AG09309 (cell line): ENCODE results near the gene RECK.

Experiments
- DNase-seq: peaks from one replicate; pipeline ENCODE4 v3.0.0-alpha.2; 2010; ENCODE audit warnings: low read depth
- H3K4me3 ChIP-seq: 2 replicates; pipeline ENCODE4 v1.5.1; 2011; ENCODE audit warnings: mild to moderate bottlenecking, low read depth, low read length, moderate library complexity; ENCODE audit not compliant: control insufficient read depth
- CTCF ChIP-seq: IDR thresholded peaks from 2 replicates; pipeline ENCODE4 v1.5.1; 2011; ENCODE audit warnings: mild to moderate bottlenecking, low read depth, low read length, inconsistent platforms; ENCODE audit not compliant: insufficient read depth, control insufficient read depth; ENCODE audit errors: missing control alignments

Gene RECK

DNA sequence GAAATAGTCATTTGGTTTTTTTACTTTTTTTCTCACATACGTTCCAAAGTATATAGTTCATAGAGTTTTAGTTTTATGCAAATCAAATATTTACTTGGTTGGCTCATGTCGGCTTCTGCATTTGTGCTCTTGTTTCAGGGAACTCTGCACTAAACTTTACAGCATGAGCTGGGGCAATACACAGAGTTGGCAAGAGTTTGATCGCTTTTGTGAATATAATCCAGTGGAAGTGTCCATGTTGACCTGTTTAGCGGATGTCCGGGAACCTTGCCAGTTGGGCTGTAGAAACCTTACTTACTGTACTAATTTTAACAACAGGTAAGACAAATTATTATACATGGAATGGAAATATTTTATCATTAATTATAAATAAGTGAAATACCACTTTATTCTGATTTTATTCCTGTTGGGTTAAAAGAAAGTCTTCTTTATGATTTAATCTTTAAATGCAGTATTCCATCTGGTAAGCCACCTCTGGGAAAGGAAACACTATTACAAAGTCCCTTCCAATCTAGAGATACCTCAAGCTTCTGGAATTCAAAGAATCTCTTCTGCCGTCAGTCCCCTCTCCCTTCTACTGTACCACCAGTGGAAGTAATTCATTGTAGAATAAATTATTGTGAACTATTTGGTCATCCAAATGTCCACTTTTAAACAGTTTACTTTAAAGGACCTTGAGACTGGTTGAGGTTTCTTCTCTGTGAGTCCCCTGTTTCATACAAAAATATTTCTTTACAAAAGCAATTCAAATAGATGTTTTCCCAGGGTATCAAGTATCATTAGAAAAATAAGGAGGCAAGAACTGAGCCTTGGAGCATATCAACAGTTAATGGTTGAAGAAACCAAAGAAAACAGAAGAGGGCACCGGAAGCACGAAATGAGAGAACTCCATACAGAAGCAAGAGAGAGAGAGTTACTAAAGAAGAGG is 54.6 kb downstream of the RECK start:
- no peak for DNase-seq
- TF ChIP-seq CTCF = no peak
- no peak overlapping the region for H3K4me3 ChIP-seq

DNA sequence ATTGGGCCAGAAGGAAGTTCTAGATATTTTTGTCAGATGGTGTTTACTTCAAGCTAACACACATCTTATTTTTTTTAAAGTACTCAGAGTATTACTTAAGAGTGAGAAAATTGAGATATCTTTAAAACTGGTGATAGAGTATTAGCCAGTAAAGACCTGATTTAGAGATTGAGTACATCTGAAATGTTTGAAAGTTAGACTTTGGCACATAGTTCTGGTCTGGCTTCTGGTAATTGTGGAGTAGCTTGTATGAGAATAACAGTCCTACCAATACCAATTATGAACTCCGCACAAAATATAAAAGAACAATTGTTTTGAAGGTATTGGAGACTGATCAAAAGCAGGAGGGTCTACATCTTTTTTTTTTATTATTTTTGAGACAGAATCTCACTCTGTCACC is 55.3 kb downstream of the RECK start:
- no peak overlapping the region for H3K4me3 ChIP-seq
- no peak for TF ChIP-seq CTCF
- DNase-seq = no peak

GRCh38 chr9:36092509-36093215 is 55.9 kb downstream of the RECK start:
- no peak overlapping the region for H3K4me3 ChIP-seq
- no peak for TF ChIP-seq CTCF
- no peak for DNase-seq

DNA sequence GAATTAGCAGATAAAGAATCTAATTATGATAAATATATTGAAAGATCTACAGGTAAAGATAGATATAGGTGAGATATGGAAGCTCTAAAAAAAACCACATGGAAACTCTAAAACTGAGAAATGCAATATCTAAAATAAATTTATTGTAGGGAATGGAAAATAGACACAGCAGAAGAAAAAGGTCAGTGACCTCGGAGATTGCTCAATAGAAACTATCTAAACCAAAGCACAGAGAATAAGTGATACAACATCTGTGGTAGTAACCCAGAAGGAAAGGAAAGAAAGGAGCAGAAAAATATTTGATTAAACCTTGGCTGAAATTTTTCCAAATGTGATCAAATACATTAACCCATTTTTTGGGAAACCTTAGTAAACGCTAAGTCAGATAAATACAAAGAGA is 56.7 kb downstream of the RECK start:
- no peak for DNase-seq
- no peak overlapping the region for H3K4me3 ChIP-seq
- TF ChIP-seq CTCF = no peak

GRCh38 chr9:36099718-36100117 is 63.0 kb downstream of the RECK start:
- no peak overlapping the region for H3K4me3 ChIP-seq
- no peak for TF ChIP-seq CTCF
- no peak for DNase-seq

DNA sequence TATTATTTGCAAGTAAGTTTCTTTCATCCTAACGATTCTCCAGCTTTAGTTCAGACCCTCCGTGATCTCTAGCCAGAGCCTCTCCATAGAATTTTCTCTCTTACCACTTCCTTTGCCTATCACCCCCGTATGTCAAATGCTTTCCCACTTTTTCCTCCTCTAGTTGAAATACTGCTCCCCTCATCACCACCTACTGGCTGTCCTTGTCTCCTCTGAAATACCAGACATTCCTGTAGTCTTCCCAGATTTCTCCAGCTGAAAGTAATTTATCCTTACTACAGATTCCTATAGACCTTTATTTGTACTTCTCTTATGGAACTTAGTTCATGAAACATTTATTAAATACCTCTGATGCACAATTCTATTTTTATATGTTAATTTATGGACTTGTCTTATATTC is 63.8 kb downstream of the RECK start:
- peak; percentile 36 for TF ChIP-seq CTCF
- DNase-seq = no peak
- H3K4me3 ChIP-seq = no peak overlapping the region
